K562 (cell line): ENCODE data around the gene ECHDC1.

Experiments used
- CHD1 ChIP-seq: fragments of 200-600 bp; sonication (generic); IDR thresholded peaks from one replicate; pipeline ENCODE4 v1.6.1; 2012; ENCODE audit warnings: mild to moderate bottlenecking, moderate library complexity, low read length, inconsistent platforms
- EZH2 ChIP-seq: IDR thresholded peaks from 2 replicates; pipeline ENCODE4 v1.6.1; 2012; ENCODE audit warnings: low read depth, mild to moderate bottlenecking, inconsistent platforms, low read length, borderline replicate concordance
- KAT2B ChIP-seq: IDR thresholded peaks from one replicate; pipeline ENCODE4 v1.6.1; 2012; ENCODE audit warnings: low read depth, mild to moderate bottlenecking, control low read depth, inconsistent platforms, low read length, moderate library complexity
- SMAD3 ChIP-seq: fragments of 450-650 bp; formaldehyde crosslinking; conservative IDR thresholded peaks from 2 replicates; pipeline ENCODE4 v1.4.0; 2020; ENCODE audit warnings: mild to moderate bottlenecking
- XRCC3 ChIP-seq: fragments of 450-650 bp; IDR thresholded peaks from 2 replicates; pipeline ENCODE4 v1.6.1; 2017; ENCODE audit warnings: mild to moderate bottlenecking, moderate library complexity
- ZFP36 ChIP-seq: fragments of 150-350 bp; IDR thresholded peaks from 2 replicates; pipeline ENCODE4 v1.6.1; 2018; ENCODE audit warnings: low read length, low read depth; ENCODE audit not compliant: partially characterized antibody
- ZNF143 ChIP-seq: sonication (generic); formaldehyde crosslinking; IDR thresholded peaks from 2 replicates; pipeline ENCODE4 v1.9.0; 2022; ENCODE audit warnings: mild to moderate bottlenecking, missing genetic modification reagents
- TF ChIP-seq, protein P1 (sequence below): sonication (generic); formaldehyde crosslinking; IDR thresholded peaks from 2 replicates; pipeline ENCODE4 v1.8.0; 2022; ENCODE audit warnings: mild to moderate bottlenecking, low read depth, missing genetic modification reagents
- TF ChIP-seq, protein P2 (sequence below), 3 experiments: IDR thresholded peaks in 2 of 3; conservative IDR thresholded peaks in 1 of 3; 2 replicates each; pipeline ENCODE4 v1.5.1; 2011 to 2012; ENCODE audit warnings: low read length in 3 of 3, mild to moderate bottlenecking in 3 of 3, control low read depth in 2 of 3, improper control_type of control experiment in 1 of 3, inconsistent platforms in 1 of 3, low read depth in 1 of 3, mixed read lengths in 1 of 3, moderate library complexity in 1 of 3; ENCODE audit not compliant: insufficient read depth in 2 of 3

DNA sequence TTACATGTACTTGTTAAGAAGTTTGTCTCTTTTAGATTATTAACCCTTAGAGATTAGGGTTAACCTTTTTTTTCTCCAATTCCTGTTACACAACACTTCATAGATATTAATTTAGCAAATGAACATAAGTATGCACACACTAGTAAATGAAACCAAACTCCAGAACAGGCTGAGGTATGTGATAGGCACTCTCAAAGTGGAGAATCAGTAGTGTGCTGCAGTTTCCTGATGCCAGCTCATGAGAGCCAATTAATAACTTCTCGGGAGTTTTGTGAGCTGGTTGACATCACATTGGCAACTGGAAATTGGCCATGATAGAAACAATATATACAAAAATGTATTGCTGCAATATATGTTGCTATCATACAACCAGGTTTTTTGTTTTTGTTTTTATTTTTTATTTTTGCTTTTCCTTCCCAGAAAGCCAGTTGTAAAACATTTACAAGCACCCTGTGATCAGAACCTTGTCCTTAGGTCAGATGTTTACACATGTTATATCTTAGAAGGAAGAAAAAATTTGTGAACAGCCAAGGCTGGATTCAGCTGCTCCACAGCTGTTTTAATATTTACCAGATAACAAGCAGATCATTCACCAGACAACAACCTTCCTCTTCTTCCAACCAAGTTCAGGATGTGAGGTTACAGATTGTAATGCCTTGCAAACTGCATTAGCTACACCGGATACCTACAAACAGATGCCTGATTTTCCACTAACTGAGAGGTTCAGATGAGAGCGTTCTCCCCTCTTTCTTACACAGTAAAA, 42.4 kb upstream of the ECHDC1 start:
- TF ChIP-seq SMAD3 (CRISPR knock-in tag) (no peak), CHD1 (no peak), KAT2B (no peak), EZH2 (no peak), ZNF143 (no peak), ZFP36 (no peak), XRCC3 (no peak)
- TF ChIP-seq, protein P1, sequence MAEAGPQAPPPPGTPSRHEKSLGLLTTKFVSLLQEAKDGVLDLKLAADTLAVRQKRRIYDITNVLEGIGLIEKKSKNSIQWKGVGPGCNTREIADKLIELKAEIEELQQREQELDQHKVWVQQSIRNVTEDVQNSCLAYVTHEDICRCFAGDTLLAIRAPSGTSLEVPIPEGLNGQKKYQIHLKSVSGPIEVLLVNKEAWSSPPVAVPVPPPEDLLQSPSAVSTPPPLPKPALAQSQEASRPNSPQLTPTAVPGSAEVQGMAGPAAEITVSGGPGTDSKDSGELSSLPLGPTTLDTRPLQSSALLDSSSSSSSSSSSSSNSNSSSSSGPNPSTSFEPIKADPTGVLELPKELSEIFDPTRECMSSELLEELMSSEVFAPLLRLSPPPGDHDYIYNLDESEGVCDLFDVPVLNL (CRISPR knock-in tag): no peak
- TF ChIP-seq, protein P2, sequence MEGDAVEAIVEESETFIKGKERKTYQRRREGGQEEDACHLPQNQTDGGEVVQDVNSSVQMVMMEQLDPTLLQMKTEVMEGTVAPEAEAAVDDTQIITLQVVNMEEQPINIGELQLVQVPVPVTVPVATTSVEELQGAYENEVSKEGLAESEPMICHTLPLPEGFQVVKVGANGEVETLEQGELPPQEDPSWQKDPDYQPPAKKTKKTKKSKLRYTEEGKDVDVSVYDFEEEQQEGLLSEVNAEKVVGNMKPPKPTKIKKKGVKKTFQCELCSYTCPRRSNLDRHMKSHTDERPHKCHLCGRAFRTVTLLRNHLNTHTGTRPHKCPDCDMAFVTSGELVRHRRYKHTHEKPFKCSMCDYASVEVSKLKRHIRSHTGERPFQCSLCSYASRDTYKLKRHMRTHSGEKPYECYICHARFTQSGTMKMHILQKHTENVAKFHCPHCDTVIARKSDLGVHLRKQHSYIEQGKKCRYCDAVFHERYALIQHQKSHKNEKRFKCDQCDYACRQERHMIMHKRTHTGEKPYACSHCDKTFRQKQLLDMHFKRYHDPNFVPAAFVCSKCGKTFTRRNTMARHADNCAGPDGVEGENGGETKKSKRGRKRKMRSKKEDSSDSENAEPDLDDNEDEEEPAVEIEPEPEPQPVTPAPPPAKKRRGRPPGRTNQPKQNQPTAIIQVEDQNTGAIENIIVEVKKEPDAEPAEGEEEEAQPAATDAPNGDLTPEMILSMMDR (IDR thresholded peaks at IDR 0.05 in 2 of 3, conservative IDR thresholded peaks at IDR 0.05 in 1 of 3; ENCODE audit: insufficient read depth in 2 of 3, low read depth in 1 of 3, low read length in 3 of 3): no peak
